Nephron progenitor cell (in vitro differentiated cells): Measurements from ENCODE around the gene TRIM17.

Experiments
- DNase-seq: peaks from one replicate; pipeline ENCODE4 v3.0.0; 2021
- H3K27ac Mint-ChIP-seq: 2 replicates; pipeline ENCODE4 v1.8.0; 2021; ENCODE audit warnings: mild to moderate bottlenecking, moderate library complexity, mixed read lengths
- H3K27me3 Mint-ChIP-seq: 2 replicates; pipeline ENCODE4 v1.8.0; 2021; ENCODE audit warnings: mild to moderate bottlenecking, low read depth, mixed read lengths; ENCODE audit not compliant: poor library complexity
- H3K36me3 Mint-ChIP-seq: 2 replicates; pipeline ENCODE4 v1.8.0; 2021; ENCODE audit warnings: low read depth, mixed read lengths
- H3K4me1 Mint-ChIP-seq: 2 replicates; pipeline ENCODE4 v1.8.0; 2021; ENCODE audit warnings: mixed read lengths
- H3K4me3 Mint-ChIP-seq: 2 replicates; pipeline ENCODE4 v1.8.0; 2021; ENCODE audit warnings: mild to moderate bottlenecking, moderate library complexity, mixed read lengths
- H3K9me3 Mint-ChIP-seq: 2 replicates; pipeline ENCODE4 v1.8.0; 2021; ENCODE audit warnings: mild to moderate bottlenecking, moderate library complexity, mixed read lengths
- CTCF ChIP-seq: fragments of 200-600 bp; sonication (generic); IDR thresholded peaks from 2 replicates; pipeline ENCODE4 v1.5.0; 2021; ENCODE audit warnings: antibody characterized with exemption

Gene TRIM17

GRCh38 chr1:228387321-228387720 lies 29.3 kb downstream of the TRIM17 start:
- no peak for DNase-seq
- H3K9me3 Mint-ChIP-seq: no peaks in the 10 kb centered on the region
- peaks cover 2% of the 10 kb centered on the region for H3K36me3 Mint-ChIP-seq
- H3K4me3 Mint-ChIP-seq: no peak overlapping the region
- no peak for TF ChIP-seq CTCF
- peaks cover 50% of the 10 kb centered on the region for H3K27me3 Mint-ChIP-seq
- no peak overlapping the region for H3K27ac Mint-ChIP-seq
- no peaks in the 10 kb centered on the region for H3K4me1 Mint-ChIP-seq

- H3K9me3 Mint-ChIP-seq: no peaks in the 10 kb centered on the region
- no peak overlapping the region for H3K27ac Mint-ChIP-seq
- no peak overlapping the region for H3K4me3 Mint-ChIP-seq
- DNase-seq: no peak
- TF ChIP-seq CTCF: no peak
- H3K36me3 Mint-ChIP-seq: no peaks in the 10 kb centered on the region
- peaks cover 67% of the 10 kb centered on the region for H3K27me3 Mint-ChIP-seq
- peaks cover 2% of the 10 kb centered on the region for H3K4me1 Mint-ChIP-seq
Observed at GRCh38 chr1:228385232-228385631, 31.4 kb downstream of the TRIM17 start.

GRCh38 chr1:228383773-228384172 lies 32.9 kb downstream of the TRIM17 start:
- H3K4me1 Mint-ChIP-seq: peaks cover 16% of the 10 kb centered on the region

DNA sequence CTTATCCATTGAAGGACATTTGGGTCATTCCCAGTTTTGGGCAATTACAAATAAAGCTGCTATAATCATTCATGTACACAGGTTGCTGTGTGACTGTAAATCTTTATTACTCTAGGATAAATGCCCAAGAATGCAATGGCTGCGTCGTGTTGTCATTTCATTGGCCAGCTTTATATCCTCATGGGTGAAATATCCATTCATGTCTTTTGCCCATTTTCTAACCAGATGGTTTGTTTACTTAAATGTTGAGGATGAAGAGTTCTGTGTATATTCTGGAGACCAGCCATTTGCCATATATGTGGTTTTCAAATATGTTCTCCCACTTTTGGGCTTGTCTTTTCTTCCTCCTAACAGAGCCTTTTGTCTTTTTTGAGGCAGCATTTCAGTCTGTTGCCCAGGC lies 35.3 kb downstream of the TRIM17 start:
- no peak for TF ChIP-seq CTCF
- no peak overlapping the region for H3K4me3 Mint-ChIP-seq
- H3K9me3 Mint-ChIP-seq: no peaks in the 10 kb centered on the region
- no peak for DNase-seq
- H3K36me3 Mint-ChIP-seq: peaks cover 1% of the 10 kb centered on the region
- H3K4me1 Mint-ChIP-seq: peaks cover 17% of the 10 kb centered on the region
- H3K27ac Mint-ChIP-seq: no peak overlapping the region
- peaks cover 63% of the 10 kb centered on the region for H3K27me3 Mint-ChIP-seq

More at GRCh38 chr1:228383773-228384172, 32.9 kb downstream of the TRIM17 start:
- Mint-ChIP-seq H3K27ac (no peak overlapping the region), H3K27me3 (peaks cover 80% of the 10 kb centered on the region), H3K4me3 (no peak overlapping the region), H3K9me3 (no peaks in the 10 kb centered on the region), H3K36me3 (no peaks in the 10 kb centered on the region)
- no peak for TF ChIP-seq CTCF
- DNase-seq: no peak

- H3K4me1 Mint-ChIP-seq: peaks cover 17% of the 10 kb centered on the region
Observed at GRCh38 chr1:228379666-228380065, 37.0 kb downstream of the TRIM17 start.

More at GRCh38 chr1:228379666-228380065, 37.0 kb downstream of the TRIM17 start:
- Mint-ChIP-seq H3K9me3 (no peaks in the 10 kb centered on the region), H3K4me3 (peak overlapping the region; percentile 91), H3K36me3 (peaks cover 5% of the 10 kb centered on the region), H3K27ac (no peak overlapping the region), H3K27me3 (peaks cover 53% of the 10 kb centered on the region)
- no peak for DNase-seq
- no peak for TF ChIP-seq CTCF
